Stimulated activated naive B cell treated with anti-CD40 and anti-IgM and Interleukin-4, amounts not matched to agents 10 μg/mL and 1 μg/mL and 100 μg/mL, for 72 hours (primary cell): ENCODE results near the gene KMT2E.
"Not testable (repeated sequence)": the region's sequence is repeated elsewhere in the genome, so short reads cannot be mapped to it uniquely, and the experiment has no call there.

Source experiments
- ATAC-seq, 2 donors: fragments of 150-1000 bp; cut with Tn5 transposase; replicated peaks; 2 replicates each; pipeline ENCODE4 v1.10.0; 2021; ENCODE audit warnings: moderate library complexity in 1 of 2
- DNase-seq: peaks from one replicate; pipeline ENCODE4 v3.0.0; 2021
- H3K27ac Mint-ChIP-seq: one replicate; pipeline ENCODE4 v1.8.0; 2022; ENCODE audit warnings: mild to moderate bottlenecking, mixed read lengths
- H3K27me3 Mint-ChIP-seq, 2 donors: one replicate each; pipeline ENCODE4 v1.8.0; 2022; ENCODE audit warnings: mixed read lengths in 2 of 2
- H3K36me3 Mint-ChIP-seq, 2 donors: one replicate each; pipeline ENCODE4 v1.8.0; 2022; ENCODE audit warnings: mixed read lengths in 2 of 2, mild to moderate bottlenecking in 1 of 2
- H3K4me1 Mint-ChIP-seq, 2 donors: one replicate each; pipeline ENCODE4 v1.8.0; 2022; ENCODE audit warnings: mixed read lengths in 2 of 2, mild to moderate bottlenecking in 1 of 2
- H3K4me3 Mint-ChIP-seq, 2 donors: one replicate each; pipeline ENCODE4 v1.8.0; 2022; ENCODE audit warnings: mild to moderate bottlenecking in 2 of 2, mixed read lengths in 2 of 2, moderate library complexity in 1 of 2
- H3K9me3 Mint-ChIP-seq, 2 donors: one replicate each; pipeline ENCODE4 v1.8.0; 2022; ENCODE audit warnings: mixed read lengths in 2 of 2, mild to moderate bottlenecking in 1 of 2

KMT2E gene

DNA sequence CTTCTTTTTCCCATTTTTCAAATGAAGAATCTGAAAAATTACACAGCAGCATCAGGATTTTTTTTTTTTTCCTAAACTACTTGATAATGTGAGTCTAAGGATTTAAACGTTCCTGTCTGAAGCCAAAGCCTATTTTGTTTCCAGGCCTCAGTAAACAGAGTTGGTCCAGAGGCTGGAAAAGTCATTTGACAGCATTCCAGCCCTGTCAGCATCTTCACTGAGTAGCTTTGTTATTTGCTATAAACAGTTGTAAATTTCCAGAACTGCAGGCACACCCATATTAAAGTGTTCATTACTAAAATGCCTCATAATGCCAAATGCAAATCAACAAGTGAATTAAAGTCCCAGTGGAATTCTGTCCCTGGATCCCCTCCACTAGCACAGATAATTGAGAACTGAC lies 35.5 kb upstream of the KMT2E start:
- no peak overlapping the region for H3K27ac Mint-ChIP-seq

DNA sequence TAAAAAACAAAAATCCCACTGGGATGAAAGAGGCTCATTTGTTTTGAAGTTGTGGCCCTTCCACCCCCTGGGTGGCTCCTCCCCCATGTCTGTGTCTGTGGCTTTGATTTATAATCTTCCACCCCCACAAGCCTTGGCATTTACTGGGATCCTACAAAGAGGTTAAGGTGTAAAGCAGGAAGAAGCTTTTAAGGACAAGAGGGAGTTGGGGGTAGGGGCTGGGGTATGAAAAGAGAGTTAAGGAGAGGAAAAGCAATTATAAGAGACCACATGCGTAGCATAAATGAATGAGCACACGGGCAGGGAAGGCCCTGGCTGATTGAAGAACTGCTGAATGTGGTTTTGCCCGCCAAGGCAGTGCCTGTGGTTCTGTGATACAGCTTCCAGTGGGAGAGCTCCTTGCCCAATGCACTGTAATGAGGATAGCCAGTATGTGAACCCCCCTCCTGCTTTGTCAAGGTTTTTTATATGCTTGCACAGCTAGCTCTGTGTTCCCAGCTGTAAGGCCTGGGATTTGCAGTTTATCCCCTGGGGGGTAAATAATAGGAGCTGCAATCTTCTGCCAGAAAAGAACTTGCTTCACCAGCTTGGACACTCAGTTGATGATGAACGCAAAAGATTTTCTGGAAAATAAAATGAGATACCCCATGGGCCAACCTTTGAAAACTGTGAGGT lies 34.7 kb upstream of the KMT2E start:
- peaks cover under 1% of the 10 kb centered on the region in 2 donors for H3K9me3 Mint-ChIP-seq
- ATAC-seq: no peak
- DNase-seq: no peak
- no peak overlapping the region for H3K4me3 Mint-ChIP-seq
- no peaks in the 10 kb centered on the region for H3K27me3 Mint-ChIP-seq
- peak overlapping the region; percentile 79 for H3K27ac Mint-ChIP-seq
- H3K4me1 Mint-ChIP-seq: peaks cover 29 to 55% of the 10 kb centered on the region in 2 donors
- peaks cover 3 to 6% of the 10 kb centered on the region in 2 donors for H3K36me3 Mint-ChIP-seq

More for the DNA sequence above, 35.5 kb upstream of the KMT2E start:
- Mint-ChIP-seq H3K36me3 (peaks cover 5 to 11% of the 10 kb centered on the region in 2 donors), H3K27me3 (no peaks in the 10 kb centered on the region), H3K4me3 (no peak overlapping the region), H3K9me3 (peaks cover 2 to 3% of the 10 kb centered on the region in 2 donors), H3K4me1 (peaks cover 37 to 60% of the 10 kb centered on the region in 2 donors)
- no peak for ATAC-seq
- DNase-seq: no peak

DNA sequence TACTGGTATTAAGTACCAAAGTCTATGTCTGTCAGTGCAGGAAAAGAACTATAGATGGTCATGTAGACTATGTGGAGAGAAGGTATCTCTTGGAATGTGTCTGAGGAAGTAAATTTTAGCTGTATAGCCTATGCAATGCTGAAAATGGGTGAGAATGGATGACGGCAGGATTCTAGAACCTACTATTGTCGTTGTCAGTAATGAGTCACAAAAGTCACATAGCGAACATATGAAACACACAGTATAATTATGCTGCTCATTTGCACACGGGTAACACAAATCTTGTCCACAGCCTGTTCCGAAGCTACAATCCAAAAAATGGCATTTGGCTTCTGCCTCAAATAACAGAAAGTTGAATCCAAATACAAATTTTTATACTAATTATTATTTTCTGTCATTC lies 33.6 kb upstream of the KMT2E start:
- Mint-ChIP-seq H3K36me3 (peaks cover 0 to 4% of the 10 kb centered on the region in 2 donors), H3K27ac (no peak overlapping the region), H3K4me1 (peaks cover 37 to 64% of the 10 kb centered on the region in 2 donors), H3K4me3 (no peak overlapping the region), H3K9me3 (no peaks in the 10 kb centered on the region), H3K27me3 (no peaks in the 10 kb centered on the region)
- DNase-seq: no peak
- ATAC-seq: no peak

GRCh38 chr7:104980841-104981671 lies 32.9 kb upstream of the KMT2E start:
- H3K4me1 Mint-ChIP-seq: peaks cover 39 to 67% of the 10 kb centered on the region in 2 donors
- peak overlapping the region in 1 of 2 donors; percentile 0 for H3K4me3 Mint-ChIP-seq
- ATAC-seq (peak in 1 of 2 donors; percentile 15), DNase-seq (no peak)
- peaks cover 0 to 8% of the 10 kb centered on the region in 2 donors for H3K36me3 Mint-ChIP-seq
- no peaks in the 10 kb centered on the region for H3K9me3 Mint-ChIP-seq
- H3K27me3 Mint-ChIP-seq: no peaks in the 10 kb centered on the region
- peak overlapping the region; percentile 20 for H3K27ac Mint-ChIP-seq

DNA sequence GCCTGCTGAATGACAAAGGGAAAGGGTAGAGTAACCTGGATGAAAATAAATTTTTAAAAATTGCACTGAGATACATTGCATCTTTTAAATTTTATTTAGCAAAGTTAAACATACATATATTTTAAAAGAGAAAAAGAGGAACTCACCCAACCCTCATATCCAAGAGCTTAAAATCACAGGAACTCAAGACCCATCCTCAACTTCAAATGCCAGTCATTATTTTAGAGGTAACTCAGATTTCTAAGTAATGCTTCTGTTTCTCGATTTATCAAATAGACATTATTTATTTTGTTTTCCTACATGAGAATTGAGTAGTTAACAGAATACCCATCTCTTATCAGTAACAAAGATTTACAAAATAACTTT lies 32.4 kb upstream of the KMT2E start:
- H3K27ac Mint-ChIP-seq: peak overlapping the region; percentile 20
- ATAC-seq: no peak
- DNase-seq: no peak
- H3K27me3 Mint-ChIP-seq: no peaks in the 10 kb centered on the region
- peaks cover 39 to 64% of the 10 kb centered on the region in 2 donors for H3K4me1 Mint-ChIP-seq
- H3K36me3 Mint-ChIP-seq: peaks cover 0 to 8% of the 10 kb centered on the region in 2 donors
- H3K4me3 Mint-ChIP-seq: no peak overlapping the region
- no peaks in the 10 kb centered on the region for H3K9me3 Mint-ChIP-seq

- Mint-ChIP-seq H3K27ac (peak overlapping the region; percentile 100), H3K4me1 (peaks cover 31 to 55% of the 10 kb centered on the region in 2 donors), H3K27me3 (no peaks in the 10 kb centered on the region), H3K4me3 (peak overlapping the region; percentile 99), H3K36me3 (peaks cover 0 to 8% of the 10 kb centered on the region in 2 donors), H3K9me3 (no peaks in the 10 kb centered on the region)
- DNase-seq (no peak), ATAC-seq (no peak)
Observed at GRCh38 chr7:104982308-104983075, 31.5 kb upstream of the KMT2E start.

- H3K27me3 Mint-ChIP-seq: no peaks in the 10 kb centered on the region
- DNase-seq: no peak
- no peak for ATAC-seq
- H3K4me3 Mint-ChIP-seq: peak overlapping the region; percentile 99
- H3K4me1 Mint-ChIP-seq: peaks cover 30 to 52% of the 10 kb centered on the region in 2 donors
- H3K36me3 Mint-ChIP-seq: peaks cover 0 to 8% of the 10 kb centered on the region in 2 donors
- H3K27ac Mint-ChIP-seq: peak overlapping the region; percentile 100
- no peaks in the 10 kb centered on the region for H3K9me3 Mint-ChIP-seq
Observed at GRCh38 chr7:104983076-104983577, 30.9 kb upstream of the KMT2E start.

DNA sequence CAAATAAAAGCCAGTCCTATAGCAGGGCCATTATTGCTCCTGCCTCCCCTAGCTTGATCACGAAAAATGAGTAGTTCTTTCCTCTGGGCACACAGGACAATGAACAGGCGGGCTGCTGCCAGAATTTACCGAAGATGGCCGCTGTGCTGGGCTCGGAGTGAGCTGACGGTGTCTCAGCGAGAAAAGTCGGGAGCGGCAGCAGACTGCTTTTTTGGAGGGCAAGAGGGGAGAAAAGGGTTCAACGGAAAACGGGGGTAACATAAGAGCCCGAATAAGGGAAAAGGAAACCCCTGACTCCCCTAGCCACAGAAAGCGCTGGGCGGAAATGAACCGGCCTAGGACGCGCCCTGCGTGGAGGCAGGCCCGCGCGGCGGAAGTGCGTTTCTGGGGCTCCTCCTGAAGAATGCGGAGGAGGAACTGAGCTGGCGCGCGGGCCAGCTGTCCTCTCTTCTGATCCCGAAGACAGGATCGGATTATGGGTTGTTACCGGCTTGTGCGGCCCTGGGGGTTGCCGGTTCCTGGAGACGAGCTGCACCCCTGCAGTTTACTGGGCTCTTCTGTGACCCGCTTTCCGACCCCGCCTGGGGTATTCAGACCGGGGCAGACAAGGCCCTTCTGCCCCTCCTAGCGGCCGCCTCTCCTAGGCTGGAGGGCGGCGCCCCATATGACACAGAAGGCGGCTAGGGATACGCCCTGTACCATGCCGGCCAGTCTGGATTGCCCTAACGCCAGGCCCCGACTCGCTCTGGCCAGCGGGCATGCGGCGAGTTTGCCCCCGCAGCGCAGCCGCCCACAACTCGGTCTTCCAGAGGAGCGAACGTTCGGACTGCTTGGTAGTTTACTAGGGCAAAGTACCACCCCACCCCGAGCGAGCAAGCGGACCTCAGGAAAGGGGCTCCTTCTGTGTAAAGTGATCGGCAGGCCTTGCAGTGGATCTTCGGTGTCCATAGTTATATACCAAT lies 30.1 kb upstream of the KMT2E start:
- H3K36me3 Mint-ChIP-seq: peaks cover 4 to 12% of the 10 kb centered on the region in 2 donors
- peaks cover 33 to 50% of the 10 kb centered on the region in 2 donors for H3K4me1 Mint-ChIP-seq
- H3K27ac Mint-ChIP-seq: peak overlapping the region; percentile 100
- no peaks in the 10 kb centered on the region for H3K9me3 Mint-ChIP-seq
- DNase-seq: peak; percentile 79
- peak overlapping the region; percentile 99 for H3K4me3 Mint-ChIP-seq
- no peaks in the 10 kb centered on the region for H3K27me3 Mint-ChIP-seq
- ATAC-seq: peak; percentile 93 to 94

GRCh38 chr7:104984585-104985258 lies 29.3 kb upstream of the KMT2E start:
- ATAC-seq: no peak
- Mint-ChIP-seq H3K36me3 (peaks cover 5 to 12% of the 10 kb centered on the region in 2 donors), H3K4me3 (peak overlapping the region; percentile 99), H3K9me3 (no peaks in the 10 kb centered on the region), H3K4me1 (peaks cover 30 to 43% of the 10 kb centered on the region in 2 donors), H3K27ac (peak overlapping the region; percentile 100), H3K27me3 (no peaks in the 10 kb centered on the region)
- DNase-seq: no peak

- peak overlapping the region; percentile 100 for H3K27ac Mint-ChIP-seq
- DNase-seq: no peak
Observed at GRCh38 chr7:104985259-104985617, 28.8 kb upstream of the KMT2E start.

GRCh38 chr7:104986628-104987259 lies 27.3 kb upstream of the KMT2E start:
- Mint-ChIP-seq H3K4me3 (no peak overlapping the region), H3K27me3 (no peaks in the 10 kb centered on the region), H3K4me1 (peaks cover 21 to 28% of the 10 kb centered on the region in 2 donors), H3K36me3 (peaks cover 9 to 14% of the 10 kb centered on the region in 2 donors), H3K27ac (no peak overlapping the region), H3K9me3 (no peaks in the 10 kb centered on the region)
- ATAC-seq (no peak), DNase-seq (no peak)

More at GRCh38 chr7:104985259-104985617, 28.8 kb upstream of the KMT2E start:
- Mint-ChIP-seq H3K36me3 (peaks cover 5 to 12% of the 10 kb centered on the region in 2 donors), H3K4me1 (peaks cover 27 to 39% of the 10 kb centered on the region in 2 donors), H3K4me3 (peak overlapping the region in 1 of 2 donors; percentile 99), H3K27me3 (no peaks in the 10 kb centered on the region), H3K9me3 (no peaks in the 10 kb centered on the region)
- ATAC-seq: no peak

DNA sequence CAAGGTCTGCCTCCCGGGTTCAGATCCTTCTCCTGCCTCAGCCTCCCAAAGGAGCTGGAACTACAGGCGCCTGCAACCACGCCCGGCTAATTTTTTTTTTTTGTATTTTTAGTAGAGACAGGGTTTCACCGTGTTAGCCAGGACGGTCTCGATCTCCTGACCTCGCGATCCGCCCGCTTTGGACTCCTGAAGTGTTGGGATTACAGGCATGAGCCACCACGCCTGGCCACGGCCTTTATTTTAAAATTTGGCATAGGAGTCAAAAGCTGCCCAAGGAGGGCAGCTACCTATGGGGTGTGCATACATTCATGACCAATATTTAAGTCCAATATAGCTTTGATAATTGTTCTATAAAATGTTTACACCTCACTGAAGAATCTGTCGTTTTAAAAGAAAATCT lies 26.6 kb upstream of the KMT2E start:
- H3K27me3 Mint-ChIP-seq, DNase-seq, H3K27ac Mint-ChIP-seq, H3K4me3 Mint-ChIP-seq, H3K9me3 Mint-ChIP-seq, ATAC-seq: not testable (repeated sequence)
- Mint-ChIP-seq H3K4me1 (peaks cover 19 to 26% of the 10 kb centered on the region in 2 donors), H3K36me3 (peaks cover 9 to 14% of the 10 kb centered on the region in 2 donors)
